SU-DHL-6 (cell line): Measurements from ENCODE around the gene DTYMK.

Experiments
- H2AFZ ChIP-seq: fragments of 200-600 bp; sonication (generic); 2 replicates; pipeline ENCODE4 v1.6.1; 2014; ENCODE audit warnings: low read depth, mild to moderate bottlenecking, moderate library complexity, mixed read lengths, antibody characterized with exemption, low read length; ENCODE audit not compliant: severe bottlenecking
- H3F3A ChIP-seq: fragments of 200-600 bp; shearing (Covaris generic); 2 replicates; pipeline ENCODE4 v1.6.0; 2016; ENCODE audit warnings: antibody characterized with exemption, mild to moderate bottlenecking; ENCODE audit not compliant: insufficient read depth
- H3K27ac ChIP-seq: fragments of 200-600 bp; sonication (generic); 2 replicates; pipeline ENCODE4 v1.5.1; 2016; ENCODE audit warnings: low read depth, mild to moderate bottlenecking, low read length, moderate library complexity, mixed read lengths
- H3K27me3 ChIP-seq: fragments of 200-600 bp; sonication (generic), shearing (Covaris generic); 2 replicates; pipeline ENCODE4 v1.6.0; 2014; ENCODE audit warnings: mild to moderate bottlenecking, low read length
- H3K36me3 ChIP-seq: fragments of 200-600 bp; sonication (generic); 2 replicates; pipeline ENCODE4 v1.6.1; 2014; ENCODE audit warnings: mild to moderate bottlenecking, low read length, mixed read lengths
- H3K4me2 ChIP-seq: fragments of 300-600, 200-600 bp; shearing (Covaris generic), sonication (generic); 2 replicates; pipeline ENCODE4 v1.6.0; 2014; ENCODE audit warnings: low read length, low read depth, mild to moderate bottlenecking; ENCODE audit not compliant: poor library complexity, severe bottlenecking
- H3K4me3 ChIP-seq: fragments of 200-600 bp; sonication (generic); 2 replicates; pipeline ENCODE4 v1.5.1; 2014; ENCODE audit warnings: antibody characterized with exemption, low read length, mild to moderate bottlenecking, mixed read lengths; ENCODE audit not compliant: insufficient read depth, poor library complexity, severe bottlenecking
- H3K79me2 ChIP-seq: fragments of 200-600 bp; sonication (generic); 2 replicates; pipeline ENCODE4 v1.6.1; 2014; ENCODE audit warnings: mild to moderate bottlenecking, low read length, moderate library complexity; ENCODE audit not compliant: insufficient read depth
- H3K9ac ChIP-seq: fragments of 200-600 bp; sonication (generic); 2 replicates; pipeline ENCODE4 v1.7.0; 2014; ENCODE audit warnings: mild to moderate bottlenecking, low read length
- H3K9me2 ChIP-seq: fragments of 200-600 bp; sonication (generic); replicated peaks from 2 replicates; pipeline ENCODE4 v1.6.1; 2014; ENCODE audit warnings: low read length; ENCODE audit not compliant: insufficient read depth
- H3K9me3 ChIP-seq: fragments of 200-600 bp; sonication (generic); 2 replicates; pipeline ENCODE4 v1.6.1; 2014; ENCODE audit warnings: low read length, mixed read lengths; ENCODE audit not compliant: insufficient read depth
- H4K20me1 ChIP-seq: fragments of 200-600 bp; sonication (generic); 2 replicates; pipeline ENCODE4 v1.6.1; 2014; ENCODE audit warnings: low read depth, mild to moderate bottlenecking, antibody characterized with exemption, low read length, moderate library complexity, mixed read lengths
- EZH2phosphoT487 ChIP-seq: fragments of 200-600 bp; sonication (generic), shearing (Covaris generic); conservative IDR thresholded peaks from 2 replicates; pipeline ENCODE4 v1.6.1; 2018; ENCODE audit warnings: mild to moderate bottlenecking, antibody characterized with exemption, low read length, moderate library complexity, mixed read lengths
- TF ChIP-seq, protein P1 (sequence below): fragments of 200-600 bp; sonication (generic); IDR thresholded peaks from one replicate; pipeline ENCODE4 v1.5.1; 2017; ENCODE audit warnings: antibody characterized with exemption, mild to moderate bottlenecking, low read length, moderate library complexity; ENCODE audit not compliant: insufficient read depth, poor library complexity, severe bottlenecking

DTYMK gene

DNA sequence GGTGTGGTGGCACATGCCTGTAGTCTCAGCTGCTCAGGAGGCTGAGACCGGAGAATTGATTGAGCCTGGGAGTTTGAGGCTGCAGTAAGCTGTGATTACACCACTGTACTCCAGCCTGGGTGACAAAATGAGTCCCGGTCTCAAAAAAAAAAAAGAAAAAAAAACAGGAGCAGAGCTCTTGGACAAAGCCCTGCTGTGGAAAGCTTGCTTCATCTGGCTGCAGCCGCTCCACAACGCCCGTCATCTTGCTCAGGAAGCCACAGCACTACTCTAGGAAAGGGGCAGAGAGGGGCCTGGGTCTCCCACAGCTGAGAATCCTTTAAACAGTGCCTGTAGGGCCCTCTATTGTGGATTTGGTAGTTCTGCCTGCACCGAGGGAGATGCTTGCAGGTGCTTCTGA lies 38.2 kb downstream of the DTYMK start:
- H3K79me2 ChIP-seq, result peaks cover 80% of the 10 kb centered on the region
- no peaks in the 10 kb centered on the region; the same call in 1 of the 2 replicates for H4K20me1 ChIP-seq
- no peaks in the 10 kb centered on the region for H3F3A ChIP-seq
- H3K27ac ChIP-seq, result no peak overlapping the region
- no peaks in the 10 kb centered on the region for H3K9me3 ChIP-seq
- no peak for TF ChIP-seq EZH2phosphoT487
- TF ChIP-seq, protein P1, sequence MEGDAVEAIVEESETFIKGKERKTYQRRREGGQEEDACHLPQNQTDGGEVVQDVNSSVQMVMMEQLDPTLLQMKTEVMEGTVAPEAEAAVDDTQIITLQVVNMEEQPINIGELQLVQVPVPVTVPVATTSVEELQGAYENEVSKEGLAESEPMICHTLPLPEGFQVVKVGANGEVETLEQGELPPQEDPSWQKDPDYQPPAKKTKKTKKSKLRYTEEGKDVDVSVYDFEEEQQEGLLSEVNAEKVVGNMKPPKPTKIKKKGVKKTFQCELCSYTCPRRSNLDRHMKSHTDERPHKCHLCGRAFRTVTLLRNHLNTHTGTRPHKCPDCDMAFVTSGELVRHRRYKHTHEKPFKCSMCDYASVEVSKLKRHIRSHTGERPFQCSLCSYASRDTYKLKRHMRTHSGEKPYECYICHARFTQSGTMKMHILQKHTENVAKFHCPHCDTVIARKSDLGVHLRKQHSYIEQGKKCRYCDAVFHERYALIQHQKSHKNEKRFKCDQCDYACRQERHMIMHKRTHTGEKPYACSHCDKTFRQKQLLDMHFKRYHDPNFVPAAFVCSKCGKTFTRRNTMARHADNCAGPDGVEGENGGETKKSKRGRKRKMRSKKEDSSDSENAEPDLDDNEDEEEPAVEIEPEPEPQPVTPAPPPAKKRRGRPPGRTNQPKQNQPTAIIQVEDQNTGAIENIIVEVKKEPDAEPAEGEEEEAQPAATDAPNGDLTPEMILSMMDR, result no peak
- H3K36me3 ChIP-seq, result no peaks in the 10 kb centered on the region
- no peak overlapping the region for H3K4me2 ChIP-seq
- no peak overlapping the region for H2AFZ ChIP-seq
- H3K27me3 ChIP-seq, result no peaks in the 10 kb centered on the region
- no peak overlapping the region for H3K4me3 ChIP-seq
- no peak overlapping the region for H3K9ac ChIP-seq
- no peaks in the 10 kb centered on the region for H3K9me2 ChIP-seq

DNA sequence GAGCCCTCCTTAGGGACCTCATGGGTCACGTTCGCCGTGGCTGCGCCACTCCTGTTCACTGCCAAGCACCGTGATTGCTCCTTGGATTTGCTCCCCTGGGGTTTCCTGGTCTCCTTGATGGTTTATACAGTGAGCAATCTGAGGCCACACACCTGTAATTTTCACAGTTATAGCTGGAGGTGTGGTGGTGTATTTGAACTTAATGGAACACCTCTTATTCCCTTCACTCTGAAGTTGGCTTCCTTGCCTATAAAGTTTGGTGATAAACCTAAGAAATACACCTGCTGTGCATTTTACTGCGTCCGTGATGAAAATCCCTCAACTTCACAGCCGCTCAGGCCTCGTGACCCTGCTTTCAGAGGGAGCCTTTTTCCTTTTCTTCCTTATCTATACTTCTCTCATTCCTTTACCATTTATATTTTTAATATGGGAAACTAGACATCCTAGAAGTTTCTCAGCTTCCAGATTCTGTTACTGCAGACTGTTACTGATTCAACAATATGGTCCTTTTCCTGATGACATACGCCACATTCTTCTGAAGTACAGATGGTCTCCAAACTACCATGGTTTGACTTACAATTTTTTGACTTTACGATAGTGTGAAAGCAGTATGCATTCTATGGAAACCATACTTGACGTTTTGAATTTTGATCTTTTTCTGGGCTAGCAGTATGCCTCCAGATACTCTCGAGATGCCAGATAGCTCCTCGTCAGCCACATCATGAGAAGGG lies 40.5 kb downstream of the DTYMK start:
- Histone ChIP-seq H3K9me3 (no peaks in the 10 kb centered on the region), H3K4me2 (no peak overlapping the region), H3K27ac (no peak overlapping the region), H3K9ac (no peak overlapping the region), H3K9me2 (no peaks in the 10 kb centered on the region), H4K20me1 (no peaks in the 10 kb centered on the region; the same call in 1 of the 2 replicates), H2AFZ (no peak overlapping the region), H3F3A (peaks cover 3% of the 10 kb centered on the region; the same call in 1 of the 2 replicates), H3K4me3 (no peak overlapping the region), H3K36me3 (no peaks in the 10 kb centered on the region), H3K79me2 (peaks cover 95% of the 10 kb centered on the region), H3K27me3 (no peaks in the 10 kb centered on the region)
- TF ChIP-seq, protein P1, result no peak

DNA sequence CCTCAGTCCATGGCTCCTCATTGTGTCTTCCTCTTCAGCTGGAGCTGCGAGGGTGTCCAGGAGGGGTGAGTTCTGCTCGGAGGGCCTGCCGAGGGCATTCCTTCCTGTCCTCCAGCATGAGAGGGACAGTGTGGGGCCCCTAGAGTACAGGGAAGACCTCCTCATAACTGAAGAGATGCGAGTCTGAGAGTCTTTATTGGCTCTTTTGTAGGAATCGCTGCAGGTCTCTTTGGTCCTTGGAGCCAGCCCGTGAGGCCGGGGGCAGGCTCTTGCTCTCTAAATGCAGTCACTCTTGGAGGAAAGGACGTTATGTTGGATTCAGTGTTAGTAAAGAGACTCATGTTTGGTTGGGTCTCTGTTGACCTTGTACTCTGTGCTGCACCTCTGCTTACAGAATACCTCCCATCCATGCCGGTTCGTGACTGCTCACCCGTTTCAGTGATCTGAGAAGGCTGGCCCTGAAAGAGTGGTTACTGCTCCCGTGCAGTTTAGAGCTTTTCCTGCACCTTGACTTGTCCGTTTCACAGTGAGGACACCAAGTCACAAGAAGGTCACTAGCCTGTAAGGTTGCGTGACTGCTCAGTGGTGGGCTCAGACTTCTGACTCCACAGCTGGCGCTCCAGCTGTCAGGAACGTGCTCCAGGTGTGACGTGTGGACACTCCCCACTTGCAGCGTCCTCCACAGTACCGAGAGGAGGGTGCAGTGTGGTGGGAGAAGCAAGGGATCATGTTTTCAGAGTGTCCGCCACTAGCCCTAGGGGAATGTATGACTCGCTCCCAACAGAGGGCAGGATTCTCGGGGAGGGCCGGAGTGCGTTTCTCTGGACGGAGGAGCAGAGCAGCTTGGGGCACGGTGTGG lies 41.3 kb downstream of the DTYMK start:
- Histone ChIP-seq H3K27ac (no peak overlapping the region), H3K36me3 (0 out of 2 replicates have a peak, but pooled peaks cover 2% of the 10 kb centered on the region), H3K4me3 (no peak overlapping the region), H4K20me1 (no peaks in the 10 kb centered on the region; the same call in 1 of the 2 replicates), H2AFZ (no peak overlapping the region), H3K9ac (no peak overlapping the region), H3K79me2 (peaks cover 96% of the 10 kb centered on the region), H3K9me2 (no peaks in the 10 kb centered on the region), H3K4me2 (no peak overlapping the region), H3K9me3 (no peaks in the 10 kb centered on the region), H3F3A (peaks cover 3% of the 10 kb centered on the region; the same call in 1 of the 2 replicates), H3K27me3 (no peaks in the 10 kb centered on the region)
- TF ChIP-seq EZH2phosphoT487, result no peak
- TF ChIP-seq, protein P1, result no peak
